Panc1 (cell line): ENCODE results near the gene KNDC1. TPM values are rescaled to one million over a fixed set of nuclear protein-coding genes. Genes with fewer than 3 reads are reported as not detected.

Experiments
- ATAC-seq: fragments of 200-7000 bp; cut with Tn5 transposase; 2 replicates; pipeline ENCODE4 v1.9.1; 2020; ENCODE audit warnings: mild to moderate bottlenecking, moderate library complexity
- BruUV-seq: library from RNA; stranded (reverse); fragments of 400-500 nt; replicated peaks from 2 replicates; lab custom pipeline; 2021; lab: Mats Ljungman, UMichigan
- CTCF ChIA-PET: fragments of 300-600 bp; sonication (Branson Sonifier 250); formaldehyde crosslinking; loops from one replicate; lab custom pipeline; 2022; ENCODE audit warnings: antibody characterized with exemption; lab: Charles Lee
- POLR2A ChIA-PET: fragments of 300-600 bp; sonication (Branson Sonifier 250); formaldehyde crosslinking; loops from one replicate; lab custom pipeline; 2022; ENCODE audit warnings: antibody characterized with exemption; lab: Charles Lee
- DNase-seq: peaks from one replicate; pipeline ENCODE4 v3.0.0-alpha.2; 2010; ENCODE audit warnings: low read depth, low spot score
- H3K27ac ChIP-seq: 2 replicates; pipeline ENCODE4 v1.5.1; 2011; ENCODE audit warnings: mild to moderate bottlenecking, low read length, inconsistent platforms
- H3K27me3 ChIP-seq: fragments of 200-500 bp; sonication (Bioruptor generic); 2 replicates; pipeline ENCODE4 v1.6.0; 2014; ENCODE audit warnings: low read length, inconsistent platforms; ENCODE audit not compliant: control insufficient read depth, insufficient read depth
- H3K36me3 ChIP-seq: fragments of 200-500 bp; sonication (Bioruptor generic); 2 replicates; pipeline ENCODE4 v1.5.1; 2014; ENCODE audit warnings: inconsistent platforms, mild to moderate bottlenecking, low read length, moderate library complexity; ENCODE audit not compliant: control insufficient read depth, insufficient read depth
- H3K4me1 ChIP-seq: 2 replicates; pipeline ENCODE4 v1.5.1; 2011; ENCODE audit warnings: inconsistent platforms, mild to moderate bottlenecking, low read length, moderate library complexity; ENCODE audit not compliant: control insufficient read depth, insufficient read depth
- H3K4me3 ChIP-seq, 2 experiments: 2 replicates each; pipeline ENCODE4 v1.5.1; 2011 to 2012; ENCODE audit warnings: low read depth in 2 of 2, low read length in 2 of 2, mild to moderate bottlenecking in 2 of 2, inconsistent platforms in 1 of 2, moderate library complexity in 1 of 2
- H3K9me3 ChIP-seq: fragments of 200-500 bp; sonication (Bioruptor generic); 2 replicates; pipeline ENCODE4 v1.5.1; 2014; ENCODE audit warnings: low read depth, mild to moderate bottlenecking, inconsistent platforms, low read length, moderate library complexity; ENCODE audit not compliant: control insufficient read depth, insufficient read depth
- CTCF ChIP-seq: fragments of 450-650 bp; IDR thresholded peaks from 2 replicates; pipeline ENCODE4 v1.5.1; 2017; ENCODE audit warnings: mild to moderate bottlenecking
- POLR2AphosphoS5 ChIP-seq: IDR thresholded peaks from 2 replicates; pipeline ENCODE4 v1.6.1; 2012; ENCODE audit warnings: mild to moderate bottlenecking, low read depth, low read length, moderate library complexity
- REST ChIP-seq, 2 experiments: IDR thresholded peaks; 2 replicates each; pipeline ENCODE4 v1.6.1; 2011 to 2012; ENCODE audit warnings: low read depth in 2 of 2, control low read depth in 1 of 2, low read length in 1 of 2, mild to moderate bottlenecking in 1 of 2, moderate library complexity in 1 of 2; ENCODE audit not compliant: insufficient read depth in 1 of 2
- SIN3A ChIP-seq: IDR thresholded peaks from 2 replicates; pipeline ENCODE4 v1.6.1; 2012; ENCODE audit warnings: low read depth, mild to moderate bottlenecking, low read length, moderate library complexity, borderline replicate concordance; ENCODE audit not compliant: insufficient read depth
- TCF7L2 ChIP-seq: IDR thresholded peaks from 2 replicates; pipeline ENCODE4 v1.6.1; 2011; ENCODE audit warnings: mild to moderate bottlenecking, low read depth, low read length, inconsistent platforms
- in situ Hi-C: cut with HindIII; loops from 2 replicates; pipeline ENCODE4 v1.10.0; 2016; ENCODE audit warnings: low sequenced_read_pairs, low pct_unique_long_range_greater_than_20kb
- intact Hi-C: fragments of 100-400 bp; cut with micrococcal nuclease; formaldehyde crosslinking; loops from one replicate; pipeline ENCODE4 v1.10.0; 2022; ENCODE audit not compliant: unreplicated experiment
- total RNA-seq: library from RNA; stranded (reverse); gene quantifications from one replicate; pipeline ENCODE4 v1.2.1, GENCODE V29; 2021; ENCODE audit not compliant: unreplicated experiment

The KNDC1 gene
- total RNA-seq, 1 experiment from 2014 or later: 2.6 TPM

- no peak overlapping the region for H3K27ac ChIP-seq
- no peaks in the 10 kb centered on the region for H3K27me3 ChIP-seq
- no peak for DNase-seq
- BruUV-seq: no TSS peak
- POLR2A ChIA-PET: no interaction called here
- CTCF ChIA-PET: no interaction called here
- no peaks in the 10 kb centered on the region for H3K4me1 ChIP-seq
- ATAC-seq: no peak
- in situ Hi-C loops (no loop called here), intact Hi-C loops (no loop called here)
- no peaks in the 10 kb centered on the region for H3K9me3 ChIP-seq
- no peaks in the 10 kb centered on the region for H3K36me3 ChIP-seq
- TF ChIP-seq SIN3A (no peak), POLR2AphosphoS5 (no peak), TCF7L2 (no peak), REST (IDR thresholded peaks at IDR 0.05; ENCODE audit: insufficient read depth in 1 of 2, low read depth in 2 of 2, low read length in 1 of 2) (no peak), CTCF (no peak)
- no peak overlapping the region for H3K4me3 ChIP-seq
Measured at GRCh38 chr10:133269367-133269766, 109.3 kb downstream of the KNDC1 start.

GRCh38 chr10:133270204-133270603 lies 110.2 kb downstream of the KNDC1 start:
- in situ Hi-C loops: no loop called here
- CTCF ChIA-PET: interaction anchor here (0.6 kb wide), 1 partner anchor 17 kb away, joined by 5 read pairs; no protein-coding TSS in a partner anchor
- DNase-seq (no peak), ATAC-seq (no peak)
- no peaks in the 10 kb centered on the region for H3K36me3 ChIP-seq
- BruUV-seq: no TSS peak
- H3K27ac ChIP-seq: no peak overlapping the region
- no peaks in the 10 kb centered on the region for H3K27me3 ChIP-seq
- peaks cover 5% of the 10 kb centered on the region; the same call in 1 of the 2 replicates for H3K4me1 ChIP-seq
- no peaks in the 10 kb centered on the region for H3K9me3 ChIP-seq
- POLR2A ChIA-PET: no interaction called here
- TF ChIP-seq POLR2AphosphoS5: no peak
- TF ChIP-seq SIN3A: no peak
- no peak for TF ChIP-seq REST (IDR thresholded peaks at IDR 0.05; ENCODE audit: insufficient read depth in 1 of 2, low read depth in 2 of 2, low read length in 1 of 2)
- no peak for TF ChIP-seq TCF7L2
- no peak for TF ChIP-seq CTCF
- no peak overlapping the region for H3K4me3 ChIP-seq
- intact Hi-C loops: no loop called here
